PC-9 (cell line): ENCODE results near the gene RBFOX1. TPM values are rescaled to one million over a fixed set of nuclear protein-coding genes. Genes with fewer than 3 reads are reported as not detected.

ENCODE experiments used
- BruUV-seq: library from RNA; stranded (reverse); fragments of 400-500 nt; replicated peaks from 2 replicates; lab custom pipeline; 2021; lab: Mats Ljungman, UMichigan
- CTCF ChIA-PET: fragments of 300-600 bp; sonication (Branson Sonifier 250); formaldehyde crosslinking; loops from one replicate; lab custom pipeline; 2022; ENCODE audit warnings: antibody characterized with exemption; lab: Charles Lee
- POLR2A ChIA-PET: fragments of 300-600 bp; sonication (Branson Sonifier 250); formaldehyde crosslinking; loops from one replicate; lab custom pipeline; 2022; ENCODE audit warnings: antibody characterized with exemption; ENCODE audit not compliant: unreplicated experiment; lab: Charles Lee
- DNase-seq, 2 experiments: peaks; one replicate each; pipeline versions ENCODE4 v3.0.0 to v3.0.0-alpha.2; 2015 to 2022; ENCODE audit warnings: mixed read lengths in 1 of 2
- H2AFZ ChIP-seq: fragments of 200-600 bp; sonication (generic); 2 replicates; pipeline ENCODE4 v1.8.1; 2017; ENCODE audit warnings: antibody characterized with exemption
- H3F3A ChIP-seq: fragments of 200-600 bp; sonication (generic); 2 replicates; pipeline ENCODE4 v1.8.1; 2017; ENCODE audit warnings: antibody characterized with exemption, mild to moderate bottlenecking, low read depth; ENCODE audit not compliant: insufficient read depth
- H3K27ac ChIP-seq: fragments of 200-600 bp; sonication (generic); 2 replicates; pipeline ENCODE4 v1.6.1; 2016; ENCODE audit warnings: mixed run types
- H3K27me3 ChIP-seq: fragments of 200-600 bp; sonication (generic); 2 replicates; pipeline ENCODE4 v1.6.1; 2016; ENCODE audit warnings: low read depth, mixed run types; ENCODE audit not compliant: insufficient read depth
- H3K36me3 ChIP-seq: fragments of 200-600 bp; sonication (generic); 2 replicates; pipeline ENCODE4 v1.6.1; 2016; ENCODE audit warnings: low read depth, mixed run types
- H3K4me1 ChIP-seq: fragments of 200-600 bp; sonication (generic); replicated peaks from 2 replicates; pipeline ENCODE4 v1.6.1; 2016; ENCODE audit warnings: mixed run types; ENCODE audit not compliant: insufficient read depth
- H3K4me2 ChIP-seq: fragments of 200-600 bp; sonication (generic); 2 replicates; pipeline ENCODE4 v1.6.1; 2017; ENCODE audit warnings: mixed run types
- H3K4me3 ChIP-seq: fragments of 200-600 bp; sonication (generic); 2 replicates; pipeline ENCODE4 v1.6.1; 2016; ENCODE audit warnings: mixed run types
- H3K79me2 ChIP-seq: fragments of 200-600 bp; sonication (generic); 2 replicates; pipeline ENCODE4 v1.6.1; 2017; ENCODE audit warnings: low read depth, mixed run types
- H3K9me2 ChIP-seq: fragments of 200-600 bp; sonication (generic); 2 replicates; pipeline ENCODE4 v1.8.1; 2017; ENCODE audit warnings: mild to moderate bottlenecking; ENCODE audit not compliant: insufficient read depth
- H3K9me3 ChIP-seq: fragments of 200-600 bp; sonication (generic); 2 replicates; pipeline ENCODE4 v1.8.1; 2016; ENCODE audit warnings: low read depth; ENCODE audit not compliant: insufficient read depth
- H4K20me1 ChIP-seq: fragments of 200-600 bp; sonication (generic); 2 replicates; pipeline ENCODE4 v1.8.1; 2017; ENCODE audit not compliant: insufficient read depth
- CTCF ChIP-seq: fragments of 200-600 bp; sonication (generic); conservative IDR thresholded peaks from 2 replicates; pipeline ENCODE4 v1.6.1; 2017; ENCODE audit warnings: mixed run types, antibody characterized with exemption, mild to moderate bottlenecking, moderate library complexity
- EZH2 ChIP-seq: fragments of 200-600 bp; sonication (generic); IDR thresholded peaks from 2 replicates; pipeline ENCODE4 v1.8.0; 2017; ENCODE audit warnings: antibody characterized with exemption, low read depth
- intact Hi-C: fragments of 100-400 bp; cut with micrococcal nuclease; formaldehyde crosslinking; loops from one replicate; pipeline ENCODE4 v1.10.0; 2022; ENCODE audit not compliant: unreplicated experiment
- total RNA-seq: library from RNA; stranded (reverse); gene quantifications from 2 replicates; pipeline ENCODE4 v1.2.3, GENCODE V29; 2021

RBFOX1 gene
- total RNA-seq, 1 experiment from 2014 or later = not detected

DNA sequence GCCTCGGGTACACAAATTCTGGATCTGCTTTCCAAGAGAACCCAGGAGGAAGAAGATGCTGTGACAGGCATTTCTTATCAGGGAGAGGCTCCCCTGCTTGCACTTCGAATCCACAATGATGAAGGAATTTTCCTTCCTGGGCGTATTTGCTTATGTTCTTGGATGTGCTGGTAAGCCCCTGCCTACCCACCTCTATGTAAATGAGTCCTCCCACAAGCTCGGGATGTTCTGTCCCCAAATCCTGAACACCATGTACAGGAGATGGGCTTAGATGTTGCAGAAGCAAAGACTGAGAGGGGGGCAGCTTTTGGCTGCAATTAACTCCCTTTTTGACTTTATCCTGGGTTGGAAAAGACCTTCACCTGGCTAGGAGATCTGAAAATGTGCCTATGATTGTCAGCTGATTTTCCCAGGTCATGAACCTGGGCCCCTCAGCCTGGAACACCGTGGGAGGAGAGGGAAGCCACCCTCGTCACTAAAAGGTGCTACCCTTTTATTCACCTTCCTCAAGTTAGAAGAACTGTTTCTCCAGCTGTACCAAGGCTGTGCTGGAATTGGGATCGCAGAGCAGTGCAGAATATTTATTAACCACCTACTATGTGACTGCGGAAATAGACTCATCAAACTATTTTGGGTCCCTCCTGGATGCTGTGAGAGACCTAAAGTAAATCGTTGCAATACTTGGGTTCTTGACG, 150.1 kb downstream of the RBFOX1 start:
- no peak overlapping the region for H3K27ac ChIP-seq
- TF ChIP-seq EZH2 (no peak), CTCF (no peak)
- H3K4me1 ChIP-seq = no peaks in the 10 kb centered on the region
- H3F3A ChIP-seq = no peaks in the 10 kb centered on the region
- POLR2A ChIA-PET = no interaction called here
- DNase-seq = no peak
- peaks cover 42% of the 10 kb centered on the region for H3K27me3 ChIP-seq
- no peaks in the 10 kb centered on the region for H3K79me2 ChIP-seq
- no peak overlapping the region for H3K4me3 ChIP-seq
- no TSS peak for BruUV-seq
- intact Hi-C loops = no loop called here
- H2AFZ ChIP-seq = no peak overlapping the region
- no peaks in the 10 kb centered on the region for H4K20me1 ChIP-seq
- no peak overlapping the region for H3K4me2 ChIP-seq
- no peaks in the 10 kb centered on the region for H3K36me3 ChIP-seq
- no peaks in the 10 kb centered on the region; the same call in 1 of the 2 replicates for H3K9me2 ChIP-seq
- H3K9me3 ChIP-seq = no peaks in the 10 kb centered on the region
- CTCF ChIA-PET = no interaction called here

DNA sequence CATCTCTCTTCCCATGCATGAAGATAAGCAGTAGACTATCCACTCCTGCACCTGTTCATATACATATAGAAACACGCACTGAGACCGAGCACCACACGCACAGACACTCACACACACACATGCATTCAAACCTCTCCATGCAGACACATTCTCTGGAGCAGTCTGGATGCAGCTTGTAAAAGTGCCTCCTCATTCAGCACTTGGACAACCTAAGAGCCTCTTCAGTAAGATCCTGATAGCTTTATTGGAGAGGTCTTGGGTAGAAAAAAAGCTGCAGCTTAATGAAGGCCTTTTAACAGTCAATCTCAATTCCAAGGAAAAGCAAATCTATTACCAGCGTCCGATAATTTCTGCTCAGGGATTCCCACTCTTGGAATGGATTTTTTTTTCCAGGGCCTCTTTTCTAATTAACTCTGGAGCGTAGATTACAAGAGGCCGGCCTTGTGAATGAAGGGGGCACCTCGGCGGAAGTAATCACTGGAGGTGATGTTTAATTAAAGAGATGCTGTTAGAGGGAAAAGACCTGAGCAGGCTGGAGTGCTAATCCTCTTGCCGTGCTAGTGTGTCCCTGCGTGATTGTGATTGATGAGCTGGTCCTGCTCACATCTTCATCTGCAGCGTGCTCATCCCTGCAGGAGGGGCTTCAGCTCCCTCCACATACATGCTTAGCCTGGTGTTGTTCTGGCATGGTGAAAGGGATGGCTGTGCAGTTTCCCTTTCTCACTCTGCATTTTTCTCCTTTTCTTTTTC, 155.1 kb downstream of the RBFOX1 start:
- H3F3A ChIP-seq = no peaks in the 10 kb centered on the region
- no peaks in the 10 kb centered on the region; the same call in 1 of the 2 replicates for H3K9me2 ChIP-seq
- H4K20me1 ChIP-seq = no peaks in the 10 kb centered on the region
- no peaks in the 10 kb centered on the region for H3K9me3 ChIP-seq
- ChIA-PET CTCF (no interaction called here), POLR2A (no interaction called here)
- no peak overlapping the region for H3K27ac ChIP-seq
- H3K4me1 ChIP-seq = no peaks in the 10 kb centered on the region
- H3K79me2 ChIP-seq = no peaks in the 10 kb centered on the region
- H3K27me3 ChIP-seq = no peaks in the 10 kb centered on the region; the same call in 1 of the 2 replicates
- no peak overlapping the region for H3K4me3 ChIP-seq
- H3K4me2 ChIP-seq = no peak overlapping the region
- no TSS peak for BruUV-seq
- no peak for DNase-seq
- TF ChIP-seq CTCF = no peak
- no peak for TF ChIP-seq EZH2
- intact Hi-C loops = no loop called here
- H3K36me3 ChIP-seq = no peaks in the 10 kb centered on the region
- no peak overlapping the region for H2AFZ ChIP-seq

GRCh38 chr16:7492122-7492521, 159.5 kb downstream of the RBFOX1 start:
- CTCF ChIA-PET = no interaction called here
- no TSS peak for BruUV-seq
- no peak for DNase-seq

More at GRCh38 chr16:7492122-7492521, 159.5 kb downstream of the RBFOX1 start:
- H3K27ac ChIP-seq = no peak overlapping the region
- intact Hi-C loops = no loop called here
- no peaks in the 10 kb centered on the region for H3K9me3 ChIP-seq
- no peaks in the 10 kb centered on the region for H3K79me2 ChIP-seq
- H3K4me3 ChIP-seq = no peak overlapping the region
- no peaks in the 10 kb centered on the region for H3K4me1 ChIP-seq
- H4K20me1 ChIP-seq = no peaks in the 10 kb centered on the region
- H3K4me2 ChIP-seq = no peak overlapping the region
- TF ChIP-seq CTCF (no peak), EZH2 (no peak)
- POLR2A ChIA-PET = no interaction called here
- H2AFZ ChIP-seq = no peak overlapping the region
- H3K36me3 ChIP-seq = no peaks in the 10 kb centered on the region
- H3F3A ChIP-seq = no peaks in the 10 kb centered on the region
- no peaks in the 10 kb centered on the region; the same call in 1 of the 2 replicates for H3K9me2 ChIP-seq
- H3K27me3 ChIP-seq = no peaks in the 10 kb centered on the region
